Measurements from ENCODE around the gene SEMA6D. TPM values are rescaled to one million over a fixed set of nuclear protein-coding genes. Genes with fewer than 3 reads are reported as not detected.

Gene SEMA6D
- total RNA-seq, 3 donors from 2014 or later (not counting 1 experiment from before 2014, with no cell fraction given), result not detected

DNA sequence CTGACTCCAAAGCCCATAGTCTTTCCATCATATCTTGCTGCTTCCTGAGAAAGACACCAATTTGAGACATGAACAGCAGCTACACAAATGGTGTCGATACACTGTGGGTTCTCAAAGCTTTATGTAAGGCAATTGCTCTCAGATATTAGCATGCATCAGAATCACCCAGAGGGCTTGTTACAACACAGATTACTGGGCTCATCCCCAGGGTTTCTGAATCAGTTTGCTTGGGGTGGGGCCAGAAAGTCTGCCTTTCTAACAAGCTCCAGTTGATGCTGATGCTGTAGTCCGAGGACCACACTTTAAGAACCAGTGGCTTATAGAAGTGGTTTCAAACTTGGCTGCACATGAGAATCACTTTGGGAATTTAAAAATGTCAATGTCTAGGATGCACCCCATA, 86.5 kb downstream of the SEMA6D start:
- H3K4me3 ChIP-seq (ENCODE audit: low read length), result no peak overlapping the region
- H3K36me3 Mint-ChIP-seq, result no peaks in the 10 kb centered on the region
- H3K4me1 ChIP-seq (ENCODE audit: control insufficient read depth, insufficient read depth, low read length), result no peaks in the 10 kb centered on the region
- H3K4me3 Mint-ChIP-seq, result no peak overlapping the region
- H3K36me3 ChIP-seq (ENCODE audit: control insufficient read depth, insufficient read depth, low read length), result no peaks in the 10 kb centered on the region
- peaks cover 0 to 5% of the 10 kb centered on the region in 2 donors for H3K9me3 Mint-ChIP-seq
- H3K27me3 Mint-ChIP-seq (ENCODE audit: low read depth in 2 of 2), result peaks cover 0 to 3% of the 10 kb centered on the region in 2 donors
- DNase-seq (no peak), ATAC-seq (no peak)
- intact Hi-C loops (cut with micrococcal nuclease), result no loop called here
- no peak for TF ChIP-seq CTCF (IDR thresholded peaks at IDR 0.05)
- no peaks in the 10 kb centered on the region for H3K27me3 ChIP-seq (ENCODE audit: control insufficient read depth, insufficient read depth, low read length)
- no peaks in the 10 kb centered on the region for H3K4me1 Mint-ChIP-seq
- H3K27ac Mint-ChIP-seq, result no peak overlapping the region
- H3K9me3 ChIP-seq (ENCODE audit: control insufficient read depth, insufficient read depth, low read length), result no peaks in the 10 kb centered on the region
- 91% methylated on average over 2 of the region's 2 CpGs for WGBS (ENCODE audit: insufficient coverage)
- no peak overlapping the region for H3K27ac ChIP-seq (ENCODE audit: low read length)

DNA sequence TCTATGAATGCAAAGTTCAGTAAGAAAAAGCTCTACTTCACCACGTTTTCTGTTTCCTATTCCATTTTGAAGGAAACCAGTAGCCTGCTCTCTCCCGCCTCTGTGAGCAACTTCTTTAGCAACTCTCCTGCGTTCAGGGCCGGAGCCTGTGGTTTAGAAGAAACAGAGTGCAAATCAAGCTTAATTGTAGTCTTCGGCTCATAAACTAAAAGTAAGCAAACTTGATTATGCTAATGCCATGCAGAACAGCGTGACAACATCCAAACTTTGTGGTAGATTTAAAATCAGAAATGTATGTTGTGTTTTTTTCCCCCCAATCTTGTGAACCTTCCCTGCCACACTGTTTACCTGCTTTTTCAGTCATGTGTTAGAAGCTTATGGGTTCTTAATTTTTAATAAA, 87.4 kb downstream of the SEMA6D start:
- ATAC-seq, result no peak

DNA sequence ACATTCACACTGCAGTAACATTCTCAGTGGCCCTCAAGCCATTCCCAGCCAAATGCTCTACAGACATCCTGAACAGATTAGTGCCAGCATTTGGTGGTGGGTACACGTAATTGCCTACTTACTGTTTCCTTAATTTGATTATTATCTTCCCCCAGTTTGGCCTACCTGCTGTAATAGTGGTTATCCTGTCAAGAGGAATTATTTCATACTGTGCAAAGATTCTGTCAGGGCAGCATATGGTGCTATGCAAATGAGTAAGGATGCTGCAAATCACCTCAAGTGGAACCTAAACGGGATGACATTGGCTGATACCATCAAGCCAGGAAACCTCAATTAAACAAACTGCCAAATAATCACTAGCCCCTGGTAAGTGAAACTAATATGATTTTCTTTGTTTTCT, 88.7 kb downstream of the SEMA6D start:
- Histone ChIP-seq H3K4me3 (ENCODE audit: low read length) (no peak overlapping the region), H3K27me3 (ENCODE audit: control insufficient read depth, insufficient read depth, low read length) (no peaks in the 10 kb centered on the region), H3K4me1 (ENCODE audit: control insufficient read depth, insufficient read depth, low read length) (no peaks in the 10 kb centered on the region), H3K27ac (ENCODE audit: low read length) (no peak overlapping the region), H3K36me3 (ENCODE audit: control insufficient read depth, insufficient read depth, low read length) (no peaks in the 10 kb centered on the region), H3K9me3 (ENCODE audit: control insufficient read depth, insufficient read depth, low read length) (no peaks in the 10 kb centered on the region)
- Mint-ChIP-seq H3K4me3 (no peak overlapping the region), H3K27ac (no peak overlapping the region), H3K9me3 (peaks cover 0 to under 1% of the 10 kb centered on the region in 2 donors), H3K4me1 (no peaks in the 10 kb centered on the region), H3K36me3 (no peaks in the 10 kb centered on the region), H3K27me3 (ENCODE audit: low read depth in 2 of 2) (peaks cover 0 to 3% of the 10 kb centered on the region in 2 donors)
- intact Hi-C loops (cut with micrococcal nuclease), result no loop called here
- DNase-seq (no peak), ATAC-seq (no peak)
- no peak for TF ChIP-seq CTCF (IDR thresholded peaks at IDR 0.05)
- no CpG with 5 or more reads among the region's 2 CpGs for WGBS (ENCODE audit: insufficient coverage)

More for the DNA sequence above, 87.4 kb downstream of the SEMA6D start:
- Mint-ChIP-seq H3K4me3 (no peak overlapping the region), H3K27ac (no peak overlapping the region), H3K27me3 (ENCODE audit: low read depth in 2 of 2) (peaks cover 0 to 3% of the 10 kb centered on the region in 2 donors), H3K36me3 (no peaks in the 10 kb centered on the region), H3K4me1 (no peaks in the 10 kb centered on the region), H3K9me3 (peaks cover 0 to 5% of the 10 kb centered on the region in 2 donors)
- no peak for DNase-seq
- no peaks in the 10 kb centered on the region for H3K36me3 ChIP-seq (ENCODE audit: control insufficient read depth, insufficient read depth, low read length)
- no peak overlapping the region for H3K27ac ChIP-seq (ENCODE audit: low read length)
- H3K27me3 ChIP-seq (ENCODE audit: control insufficient read depth, insufficient read depth, low read length), result no peaks in the 10 kb centered on the region
- WGBS (ENCODE audit: insufficient coverage), result 92% methylated on average over 6 of the region's 6 CpGs
- H3K4me1 ChIP-seq (ENCODE audit: control insufficient read depth, insufficient read depth, low read length), result no peaks in the 10 kb centered on the region
- TF ChIP-seq CTCF (IDR thresholded peaks at IDR 0.05), result no peak
- no peaks in the 10 kb centered on the region for H3K9me3 ChIP-seq (ENCODE audit: control insufficient read depth, insufficient read depth, low read length)
- H3K4me3 ChIP-seq (ENCODE audit: low read length), result no peak overlapping the region
- intact Hi-C loops (cut with micrococcal nuclease), result no loop called here

- TF ChIP-seq CTCF (IDR thresholded peaks at IDR 0.05), result no peak
- no peak for DNase-seq
- no peak for ATAC-seq
- Histone ChIP-seq H3K27me3 (ENCODE audit: control insufficient read depth, insufficient read depth, low read length) (no peaks in the 10 kb centered on the region), H3K4me3 (ENCODE audit: low read length) (no peak overlapping the region), H3K9me3 (ENCODE audit: control insufficient read depth, insufficient read depth, low read length) (no peaks in the 10 kb centered on the region), H3K36me3 (ENCODE audit: control insufficient read depth, insufficient read depth, low read length) (no peaks in the 10 kb centered on the region), H3K27ac (ENCODE audit: low read length) (no peak overlapping the region), H3K4me1 (ENCODE audit: control insufficient read depth, insufficient read depth, low read length) (peaks cover 12% of the 10 kb centered on the region)
- Mint-ChIP-seq H3K4me1 (peaks cover 27 to 32% of the 10 kb centered on the region in 2 donors), H3K27me3 (ENCODE audit: low read depth in 2 of 2) (no peaks in the 10 kb centered on the region), H3K36me3 (no peaks in the 10 kb centered on the region), H3K27ac (no peak overlapping the region), H3K9me3 (no peaks in the 10 kb centered on the region), H3K4me3 (no peak overlapping the region)
- intact Hi-C loops (cut with micrococcal nuclease), result no loop called here
- WGBS (ENCODE audit: insufficient coverage), result 25% methylated on average over 1 of the region's 1 CpG
These were observed 93.9 kb downstream of the SEMA6D start for GRCh38 chr15:47811172-47811571.

All from natural killer cell (primary cell).